Ovary (tissue), 9 donors: ENCODE results near the gene ABCA6. TPM values are rescaled to one million over a fixed set of nuclear protein-coding genes. Genes with fewer than 3 reads are reported as not detected.

ENCODE experiments used
- DNase-seq, 5 donors: peaks; one replicate each; pipeline ENCODE4 v3.0.0-alpha.2; 2019 to 2020
- H3K27ac ChIP-seq, 2 donors: fragments of 200-600 bp; one replicate each; pipeline versions ENCODE4 v1.5.1 to v1.8.0; 2019 to 2022
- H3K27me3 ChIP-seq: fragments of 200-600 bp; one replicate; pipeline ENCODE4 v1.8.0; 2022
- H3K36me3 ChIP-seq: fragments of 200-600 bp; sonication (generic); one replicate; pipeline ENCODE4 v1.5.1; 2019
- H3K4me1 ChIP-seq: one replicate; pipeline ENCODE4 v1.8.1; 2013; ENCODE audit warnings: mild to moderate bottlenecking, moderate library complexity; ENCODE audit not compliant: insufficient read depth
- H3K4me3 ChIP-seq: fragments of 200-600 bp; sonication (generic); one replicate; pipeline ENCODE4 v1.5.1; 2017
- H3K9me3 ChIP-seq, 2 donors: fragments of 200-600 bp in 1 of 2; sonication (generic) in 1 of 2; one replicate each; pipeline versions ENCODE4 v1.5.1 to v1.8.1; 2013 to 2019; ENCODE audit warnings: mild to moderate bottlenecking in 1 of 2, moderate library complexity in 1 of 2
- CTCF ChIP-seq, 3 donors: fragments of 450-650 bp in 2 of 3; fragments of 200-600 bp in 1 of 3; IDR thresholded peaks; one replicate each; pipeline versions ENCODE4 v1.5.1 to v1.8.0; 2016 to 2022; ENCODE audit warnings: antibody characterized with exemption in 3 of 3, mild to moderate bottlenecking in 1 of 3
- EP300 ChIP-seq: sonication (generic); formaldehyde crosslinking; IDR thresholded peaks from one replicate; pipeline ENCODE4 v1.6.1; 2017; ENCODE audit warnings: antibody characterized with exemption
- POLR2A ChIP-seq: fragments of 450-650 bp; IDR thresholded peaks from one replicate; pipeline ENCODE4 v1.6.1; 2017; ENCODE audit warnings: antibody characterized with exemption, mild to moderate bottlenecking, moderate library complexity
- WGBS, 3 donors: extraction: QIAGEN DNeasy Blood & Tissue Kit in 1 of 3; methylation state at CpG; one replicate each; pipeline versions ENCODE4 v1.1.5 to v1.1.7; 2013 to 2017; 5-methylcytosine and 5-hydroxymethylcytosine counted together
- intact Hi-C, 4 donors: fragments of 100-400 bp; cut with DNase I; formaldehyde crosslinking; loops; one replicate each; pipeline versions ENCODE4 v1.11.0 to v1.15.1; 2022 to 2023
- polyA plus RNA-seq, 2 donors: library from polyadenylated mRNA; stranded (reverse); fragments of 200-250 nt in 1 of 2; fragments of 350-450 nt in 1 of 2; fragmentation: Illumina TruSeq in 1 of 2; extraction: RNeasy Lipid Tissue Mini Kit (QIAGEN cat#74804) in 1 of 2; gene quantifications; one replicate each; pipeline ENCODE4 v1.2.3, GENCODE V29; 2013 to 2014
- total RNA-seq, 7 donors: library from RNA; depleted of rRNA in 2 of 7; stranded (reverse); fragments of >200 nt in 2 of 7; fragmentation: NEBNext Ultra II Directional in 3 of 7; extraction: Animal tissue kit (Norgen Biotek cat#: 25700) in 3 of 7; gene quantifications; one replicate each; pipeline versions ENCODE4 v1.1.0 to v1.2.4, GENCODE V29; 2016 to 2023
- donor health status: DM: no; HTN: no; CAD: no; lungs with moderate emphysema.
- donor health status: DM: no; HTN: no; CAD: no.
- donor health status: Bipolar disorder and iron deficiency.
- donor health status: DM: yes; HTN: yes; CAD: no.
- donor health status: DM: no; HTN: no; CAD: no.
- donor health status: DM: yes; HTN: yes; CAD: no.

The ABCA6 gene
- total and polyA plus RNA-seq, 9 donors: 27.9 to 249 (median 38.1) TPM

- intact Hi-C loops: no loop called here
- no peak for DNase-seq
- Histone ChIP-seq H3K36me3 (no peaks in the 10 kb centered on the region), H3K4me3 (no peak overlapping the region), H3K4me1 (no peaks in the 10 kb centered on the region), H3K27ac (no peak overlapping the region), H3K9me3 (no peaks in the 10 kb centered on the region), H3K27me3 (no peaks in the 10 kb centered on the region)
- 93 to 96% (median 93%) methylated on average over 5 of the region's 5 CpGs for WGBS, 3 donors
- no peak for TF ChIP-seq POLR2A
- TF ChIP-seq CTCF (IDR thresholded peaks at IDR 0.05): no peak
- no peak for TF ChIP-seq EP300
These were observed 72.4 kb downstream of the ABCA6 start for GRCh38 chr17:69069226-69069750.

GRCh38 chr17:69067274-69068047, 74.2 kb downstream of the ABCA6 start:
- intact Hi-C loops: no loop called here

GRCh38 chr17:69066482-69066881, 75.2 kb downstream of the ABCA6 start:
- H3K9me3 ChIP-seq: no peaks in the 10 kb centered on the region
- intact Hi-C loops: no loop called here
- H3K27ac ChIP-seq: no peak overlapping the region
- WGBS, 3 donors: 94 to 96% (median 94%) methylated on average over 7 of the region's 7 CpGs
- no peaks in the 10 kb centered on the region for H3K36me3 ChIP-seq
- TF ChIP-seq POLR2A (no peak), CTCF (IDR thresholded peaks at IDR 0.05) (no peak), EP300 (no peak)
- no peaks in the 10 kb centered on the region for H3K27me3 ChIP-seq
- H3K4me3 ChIP-seq: no peak overlapping the region
- DNase-seq: no peak
- peaks cover 4% of the 10 kb centered on the region for H3K4me1 ChIP-seq

More at GRCh38 chr17:69067274-69068047, 74.2 kb downstream of the ABCA6 start:
- Histone ChIP-seq H3K27me3 (no peaks in the 10 kb centered on the region), H3K36me3 (no peaks in the 10 kb centered on the region), H3K27ac (no peak overlapping the region), H3K9me3 (no peaks in the 10 kb centered on the region), H3K4me1 (peaks cover 3% of the 10 kb centered on the region), H3K4me3 (no peak overlapping the region)
- whole genome bisulfite sequencing, 3 donors: 89 to 98% (median 97%) methylated on average over 4 of the region's 4 CpGs
- TF ChIP-seq EP300 (no peak), POLR2A (no peak), CTCF (IDR thresholded peaks at IDR 0.05) (no peak)
- DNase-seq: no peak

DNA sequence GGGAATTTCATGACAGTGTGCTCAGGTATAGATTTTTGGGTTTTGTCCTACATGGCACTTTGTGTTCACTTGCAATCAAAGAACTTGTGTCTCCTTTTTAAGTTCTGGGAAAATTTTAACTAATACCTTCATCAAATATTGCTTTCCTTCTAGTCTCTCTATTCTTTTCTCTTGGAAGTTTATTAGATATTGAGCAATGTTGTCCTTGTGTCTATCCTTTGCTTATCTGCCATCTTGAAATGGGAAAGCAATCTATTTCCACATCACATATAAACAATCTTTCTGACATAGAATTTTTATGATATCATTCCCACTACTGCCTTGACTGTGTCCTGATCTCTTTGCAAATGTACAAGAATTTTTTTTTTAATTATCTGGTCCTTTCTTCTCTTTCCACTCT, 76.6 kb downstream of the ABCA6 start:
- no peak overlapping the region for H3K27ac ChIP-seq
- H3K4me1 ChIP-seq: peaks cover 6% of the 10 kb centered on the region
- no peaks in the 10 kb centered on the region for H3K9me3 ChIP-seq
- H3K36me3 ChIP-seq: no peaks in the 10 kb centered on the region
- H3K27me3 ChIP-seq: no peaks in the 10 kb centered on the region
- intact Hi-C loops: no loop called here
- H3K4me3 ChIP-seq: no peak overlapping the region
- TF ChIP-seq POLR2A (no peak), EP300 (no peak), CTCF (IDR thresholded peaks at IDR 0.05) (no peak)
- DNase-seq: no peak
